HG03159 (cell line): Measurements from ENCODE around the gene LBHD2.

ENCODE experiments used
- ATAC-seq: cut with Tn5 transposase; IDR thresholded peaks from one replicate; pipeline ENCODE4 v1.9.1; 2021; ENCODE audit warnings: mild to moderate bottlenecking, moderate library complexity; ENCODE audit not compliant: unreplicated experiment

The LBHD2 gene

DNA sequence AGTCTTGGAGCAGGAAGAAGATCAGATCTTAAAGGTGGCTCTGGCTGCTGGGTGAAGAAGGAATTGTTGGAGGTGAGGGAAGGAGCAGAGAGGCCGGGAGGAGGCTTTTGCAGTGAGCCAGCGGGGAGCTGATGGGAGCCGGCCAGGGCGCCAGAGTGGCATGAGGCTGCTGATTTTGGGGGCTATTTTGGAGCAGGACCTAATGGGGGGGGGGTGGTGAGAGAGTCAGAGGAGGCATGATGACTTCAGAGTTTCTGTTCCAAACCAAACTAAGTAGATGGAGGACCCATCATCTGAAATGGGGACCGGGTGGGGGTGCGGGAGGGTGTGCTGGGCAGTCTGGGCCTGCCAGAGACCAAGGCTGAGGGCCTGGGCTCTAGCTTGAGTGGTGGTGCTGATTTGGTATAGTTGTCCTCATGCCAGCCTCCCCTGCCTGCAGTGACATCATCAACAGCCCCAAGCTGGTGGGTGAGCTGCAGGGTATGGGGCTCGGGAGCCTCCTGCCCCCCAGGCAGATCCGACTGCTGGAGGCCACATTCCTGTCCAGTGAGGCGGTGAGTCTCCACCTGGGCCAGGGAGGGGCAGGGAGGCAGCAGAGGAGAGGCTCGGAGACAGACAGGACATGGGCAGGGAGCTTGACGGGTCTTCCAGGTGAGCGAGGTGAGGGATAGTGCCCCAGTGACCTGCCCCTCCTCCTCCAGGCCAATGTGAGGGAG is 45.4 kb downstream of the LBHD2 start:
- ATAC-seq: no peak

DNA sequence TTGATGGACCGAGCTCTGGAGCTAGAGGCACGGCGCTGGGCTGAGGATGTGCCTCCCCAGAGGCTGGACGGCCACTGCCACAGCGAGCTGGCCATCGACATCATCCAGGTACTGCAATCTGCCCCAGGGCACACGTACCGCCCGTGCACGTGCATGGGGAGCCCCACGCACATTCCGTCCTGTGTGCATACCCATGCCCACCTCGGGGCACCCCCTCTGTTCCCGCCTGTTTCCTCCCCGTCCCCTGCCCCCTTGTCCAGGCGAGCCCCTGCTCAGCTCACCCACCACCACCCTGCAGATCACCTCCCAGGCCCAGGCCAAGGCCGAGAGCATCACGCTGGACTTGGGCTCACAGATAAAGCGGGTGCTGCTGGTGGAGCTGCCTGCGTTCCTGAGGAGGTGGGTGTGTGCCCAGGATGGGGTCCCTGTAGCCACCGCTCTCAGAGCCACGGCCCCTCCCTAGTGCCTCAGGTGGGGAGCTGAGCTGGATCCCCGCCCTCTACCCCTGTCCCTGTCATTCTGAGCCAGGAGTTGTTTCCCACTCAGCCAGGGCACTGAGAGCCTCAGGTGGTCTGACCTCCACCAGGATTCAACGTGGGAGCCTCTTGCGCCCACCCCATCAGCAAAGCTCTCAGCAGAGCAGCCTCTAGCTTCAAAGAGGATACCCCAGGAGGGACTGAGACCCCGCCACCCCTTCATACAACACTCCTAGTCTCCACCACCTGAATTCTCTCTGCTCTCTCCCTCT is 46.2 kb downstream of the LBHD2 start:
- ATAC-seq: no peak

DNA sequence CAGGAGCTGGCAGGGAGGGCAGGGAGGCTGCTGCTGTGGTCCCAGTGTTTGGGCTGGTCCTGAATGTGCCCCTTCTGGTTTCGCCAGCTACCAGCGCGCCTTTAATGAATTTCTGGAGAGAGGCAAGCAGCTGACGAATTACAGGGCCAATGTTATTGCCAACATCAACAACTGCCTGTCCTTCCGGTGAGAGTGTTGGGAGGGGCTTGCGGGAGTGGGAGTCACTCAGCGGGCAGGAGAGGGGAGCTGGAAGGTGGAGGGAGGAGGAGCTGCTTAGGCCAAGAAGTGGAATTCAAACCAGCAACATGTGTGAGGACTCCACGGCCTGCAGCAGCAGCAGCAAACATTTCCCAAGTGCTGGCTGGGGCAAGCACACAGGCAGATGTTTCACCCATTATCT is 47.0 kb downstream of the LBHD2 start:
- no peak for ATAC-seq

DNA sequence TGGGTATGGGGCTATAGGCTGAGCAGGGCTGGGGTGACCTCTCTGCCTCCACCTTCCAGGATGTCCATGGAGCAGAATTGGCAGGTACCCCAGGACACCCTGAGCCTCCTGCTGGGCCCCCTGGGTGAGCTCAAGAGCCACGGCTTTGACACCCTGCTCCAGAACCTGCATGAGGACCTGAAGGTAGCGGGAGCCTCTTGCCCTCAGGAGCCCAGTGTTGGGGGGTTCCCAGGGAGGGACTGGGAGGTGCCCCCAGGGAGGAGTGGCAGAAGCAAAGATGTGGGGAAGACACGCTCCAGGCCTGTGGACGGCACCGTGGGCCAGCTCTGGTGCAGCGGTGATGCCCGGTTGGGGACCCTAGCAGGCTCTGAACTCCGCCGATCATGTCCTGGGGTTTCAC is 47.6 kb downstream of the LBHD2 start:
- ATAC-seq: no peak

DNA sequence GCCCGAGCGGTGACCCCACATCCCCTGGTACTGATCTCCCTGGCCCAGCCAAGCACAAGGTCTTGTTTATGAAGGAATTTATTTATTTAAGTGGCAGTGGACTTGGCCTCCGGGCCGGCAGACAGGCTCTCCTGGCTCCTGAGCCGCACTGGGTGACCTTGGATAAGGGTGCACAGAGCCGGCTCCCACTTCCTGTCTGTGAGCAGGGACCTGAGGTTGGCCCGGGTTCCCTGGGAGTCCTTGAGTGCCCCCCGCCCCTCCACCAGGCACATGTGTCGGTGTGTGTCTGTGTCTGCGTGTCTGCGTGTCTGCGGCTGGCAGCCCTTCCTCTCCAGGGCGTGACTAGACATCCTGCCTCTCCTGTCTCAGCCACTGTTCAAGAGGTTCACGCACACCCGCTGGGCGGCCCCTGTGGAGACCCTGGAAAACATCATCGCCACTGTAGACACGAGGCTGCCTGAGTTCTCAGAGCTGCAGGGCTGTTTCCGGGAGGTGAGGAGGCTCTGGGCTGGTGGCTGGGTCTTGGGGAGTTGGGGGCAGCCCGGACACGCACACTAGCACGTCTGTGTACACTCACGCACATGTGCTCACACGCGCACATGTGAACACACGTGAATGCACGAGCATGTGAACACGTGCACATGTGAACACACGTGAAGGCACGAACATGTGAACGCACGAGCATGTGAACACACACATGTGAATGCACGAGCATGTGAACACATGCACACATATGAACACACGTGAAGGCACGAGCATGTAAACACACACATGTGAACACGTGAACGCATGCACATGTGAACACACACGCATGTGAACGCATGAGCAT is 48.6 kb downstream of the LBHD2 start:
- ATAC-seq: no peak

DNA sequence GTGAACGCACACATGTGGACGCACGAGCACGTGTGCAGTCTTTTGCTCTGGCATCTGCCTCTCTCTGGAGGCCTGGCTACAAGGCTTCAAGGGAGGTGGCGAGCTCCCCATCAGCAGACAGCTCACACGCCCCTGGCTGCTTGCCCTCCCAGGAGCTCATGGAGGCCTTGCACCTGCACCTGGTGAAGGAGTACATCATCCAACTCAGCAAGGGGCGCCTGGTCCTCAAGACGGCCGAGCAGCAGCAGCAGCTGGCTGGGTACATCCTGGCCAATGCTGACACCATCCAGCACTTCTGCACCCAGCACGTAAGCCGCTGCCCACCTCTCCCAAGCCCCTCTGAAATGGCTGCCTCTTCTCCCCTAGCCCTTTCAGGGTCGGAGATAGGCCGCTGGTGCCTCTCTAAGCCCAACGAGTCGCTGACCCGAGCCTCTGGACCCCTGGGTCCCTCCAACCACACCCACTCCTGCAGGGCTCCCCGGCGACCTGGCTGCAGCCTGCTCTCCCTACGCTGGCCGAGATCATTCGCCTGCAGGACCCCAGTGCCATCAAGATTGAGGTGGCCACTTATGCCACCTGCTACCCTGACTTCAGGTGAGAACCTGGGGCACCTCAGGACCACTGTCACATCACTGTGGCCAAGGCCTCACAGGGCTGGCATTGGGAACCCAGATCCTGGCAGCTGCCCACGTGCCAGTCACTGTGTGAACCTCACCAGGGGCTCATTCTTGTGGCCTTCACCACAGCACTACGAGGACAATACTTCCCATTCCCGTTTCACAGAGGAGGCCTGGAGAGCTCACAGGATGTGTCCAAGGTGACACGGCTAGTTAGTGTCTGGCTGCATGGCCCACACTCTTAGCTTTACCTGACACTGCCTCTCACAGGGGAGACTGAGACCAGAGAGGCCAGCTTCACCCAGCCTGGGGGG is 49.5 kb downstream of the LBHD2 start:
- ATAC-seq: no peak

DNA sequence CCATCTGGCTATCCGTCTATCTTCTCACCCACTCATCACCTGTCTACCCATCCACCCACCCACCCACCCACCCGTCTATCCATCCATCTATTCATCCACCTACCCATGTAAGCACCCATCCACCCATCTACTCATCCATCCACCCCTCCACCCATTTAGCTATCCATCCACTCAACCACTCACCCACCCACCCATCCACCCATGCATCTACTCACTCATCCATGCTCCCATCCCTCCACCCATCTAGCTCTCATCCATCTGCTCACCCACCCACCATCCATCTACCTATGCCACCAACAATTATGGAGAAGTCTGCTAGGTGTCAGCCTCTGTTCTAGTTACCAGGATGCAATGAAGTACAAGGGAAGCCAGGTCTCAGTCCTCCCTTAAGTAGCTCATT is 50.4 kb downstream of the LBHD2 start:
- no peak for ATAC-seq

DNA sequence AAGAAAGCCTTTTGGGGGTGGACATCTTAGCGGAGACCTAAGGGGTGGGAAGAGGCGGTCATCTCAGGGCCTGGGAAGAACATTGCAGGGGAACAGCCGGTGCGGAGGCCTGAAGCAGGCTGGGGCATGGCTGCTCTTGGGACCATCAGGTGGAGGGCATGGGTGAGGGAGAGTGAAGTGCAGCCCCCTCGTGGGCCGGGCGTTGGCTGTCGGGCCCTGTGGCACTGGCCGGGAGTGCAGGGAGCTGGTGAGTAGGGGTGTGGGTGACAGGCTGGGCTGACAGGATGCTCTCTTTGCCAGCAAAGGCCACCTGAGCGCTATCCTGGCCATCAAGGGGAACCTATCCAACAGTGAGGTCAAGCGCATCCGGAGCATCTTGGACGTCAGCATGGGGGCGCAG is 50.9 kb downstream of the LBHD2 start:
- ATAC-seq: no peak

DNA sequence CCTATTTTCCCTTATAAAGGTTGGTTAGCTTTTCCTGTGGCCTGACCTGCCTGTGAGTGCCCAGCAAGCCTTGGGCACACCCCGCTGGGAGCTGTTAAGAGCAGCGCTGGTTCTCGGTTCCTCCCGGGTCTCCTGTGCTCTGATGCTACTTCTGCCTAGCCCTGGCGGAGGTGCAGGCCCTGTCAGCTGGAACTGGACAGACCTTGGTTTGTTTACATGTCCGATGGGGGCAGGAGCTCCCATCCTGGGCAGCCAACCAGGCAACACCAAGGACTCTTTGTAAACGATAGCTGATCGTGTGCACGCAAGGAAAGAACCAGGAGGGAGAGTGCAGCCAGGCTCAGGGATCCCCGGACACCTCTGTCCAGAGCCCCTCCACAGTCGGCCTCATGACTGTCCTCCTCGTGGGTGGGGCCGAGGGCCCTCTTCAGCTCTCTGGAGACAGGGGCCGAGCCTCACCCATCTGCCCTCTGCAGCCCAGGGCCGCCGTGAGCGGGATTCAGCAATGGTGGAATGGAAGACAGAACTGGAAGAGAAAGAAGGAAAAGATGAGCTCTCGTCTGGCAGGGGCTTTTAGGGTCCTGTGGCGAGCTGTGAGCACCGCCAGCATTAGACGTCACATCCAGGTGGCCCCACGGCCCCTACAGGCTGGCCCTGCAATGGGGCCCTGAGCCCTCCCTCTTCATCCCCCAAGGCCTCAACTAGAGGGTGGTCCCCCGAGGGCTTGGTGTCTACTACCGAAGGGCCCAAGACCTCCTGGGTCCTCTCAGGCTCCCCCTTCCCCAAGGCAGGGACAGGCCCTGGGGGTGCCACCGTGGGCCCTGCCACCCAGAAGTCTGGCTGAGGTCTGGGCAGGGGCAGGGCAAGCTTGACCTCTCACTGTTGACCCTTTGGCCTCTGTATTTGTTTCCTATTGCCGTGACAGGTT is 51.6 kb downstream of the LBHD2 start:
- ATAC-seq: no peak

DNA sequence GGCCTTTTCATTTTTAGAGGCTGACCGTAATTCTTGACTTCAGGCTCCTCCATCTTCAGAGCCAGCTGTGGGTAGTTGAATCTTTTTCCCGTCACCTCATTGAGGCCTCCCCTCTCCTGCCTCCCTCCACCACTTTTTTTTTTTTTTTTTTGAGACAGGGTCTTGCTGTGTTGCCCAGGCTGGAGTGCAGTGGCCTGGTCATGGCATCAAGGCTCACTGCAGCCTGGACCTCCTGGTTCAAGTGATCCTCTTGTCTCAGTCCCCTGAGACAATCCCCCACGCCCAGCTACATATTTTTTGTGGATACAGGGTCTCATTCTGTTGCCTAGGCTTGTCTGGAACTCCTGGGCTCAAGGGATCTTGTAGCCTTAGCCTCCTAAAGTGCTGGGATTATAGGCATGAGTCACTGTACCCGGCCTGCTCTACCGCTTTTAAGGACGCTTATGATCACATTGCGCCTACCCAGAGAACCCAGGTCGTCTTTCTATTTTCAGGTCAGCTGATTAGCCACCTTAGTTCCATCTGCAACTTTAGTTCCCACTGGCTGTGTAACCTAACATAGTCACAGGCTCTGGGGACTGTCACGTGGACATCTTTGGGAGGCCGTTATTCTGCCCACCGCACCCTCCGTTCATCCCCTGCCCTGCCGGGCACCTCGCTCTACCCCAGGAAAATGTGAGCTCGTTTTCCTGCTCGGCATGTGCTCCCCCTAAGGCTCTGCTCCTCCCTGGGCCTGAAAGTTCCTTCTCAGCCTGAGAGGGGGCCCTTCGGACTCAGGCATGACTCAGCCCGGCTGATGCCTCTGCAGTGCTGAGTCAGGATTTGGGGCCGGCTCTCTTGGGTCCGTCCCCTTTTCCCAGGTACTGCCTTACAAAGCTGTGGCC is 52.6 kb downstream of the LBHD2 start:
- no peak for ATAC-seq

DNA sequence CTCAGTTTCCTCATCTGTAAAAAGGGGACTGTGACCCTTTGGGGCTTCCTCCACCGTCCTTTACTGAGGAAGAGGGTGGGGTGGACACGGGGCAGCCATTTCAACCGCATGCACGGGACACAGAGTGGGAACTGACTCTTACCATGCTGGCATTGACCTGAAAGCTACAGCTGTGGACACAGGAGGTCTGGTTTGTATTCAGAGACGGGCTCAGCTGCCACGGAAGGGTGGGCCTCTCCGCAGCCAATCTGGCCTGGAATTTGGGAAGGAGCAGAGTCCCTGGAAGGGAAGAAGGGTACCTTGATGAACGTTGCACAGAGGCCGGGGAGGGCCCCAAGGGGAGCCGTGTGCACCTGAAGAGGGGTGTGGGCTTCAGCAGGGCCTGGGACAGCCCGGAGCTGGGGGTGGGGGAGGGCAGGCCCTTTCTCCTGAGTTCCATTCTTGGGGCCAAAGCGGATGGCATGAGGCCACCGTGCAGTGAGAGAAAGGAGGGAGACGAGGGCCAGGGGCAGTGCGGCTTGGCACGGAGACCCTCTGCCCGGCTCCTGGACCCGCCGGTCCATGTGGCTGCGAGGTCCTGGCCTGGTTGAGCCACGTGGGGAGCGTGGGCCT is 53.8 kb downstream of the LBHD2 start:
- no peak for ATAC-seq

DNA sequence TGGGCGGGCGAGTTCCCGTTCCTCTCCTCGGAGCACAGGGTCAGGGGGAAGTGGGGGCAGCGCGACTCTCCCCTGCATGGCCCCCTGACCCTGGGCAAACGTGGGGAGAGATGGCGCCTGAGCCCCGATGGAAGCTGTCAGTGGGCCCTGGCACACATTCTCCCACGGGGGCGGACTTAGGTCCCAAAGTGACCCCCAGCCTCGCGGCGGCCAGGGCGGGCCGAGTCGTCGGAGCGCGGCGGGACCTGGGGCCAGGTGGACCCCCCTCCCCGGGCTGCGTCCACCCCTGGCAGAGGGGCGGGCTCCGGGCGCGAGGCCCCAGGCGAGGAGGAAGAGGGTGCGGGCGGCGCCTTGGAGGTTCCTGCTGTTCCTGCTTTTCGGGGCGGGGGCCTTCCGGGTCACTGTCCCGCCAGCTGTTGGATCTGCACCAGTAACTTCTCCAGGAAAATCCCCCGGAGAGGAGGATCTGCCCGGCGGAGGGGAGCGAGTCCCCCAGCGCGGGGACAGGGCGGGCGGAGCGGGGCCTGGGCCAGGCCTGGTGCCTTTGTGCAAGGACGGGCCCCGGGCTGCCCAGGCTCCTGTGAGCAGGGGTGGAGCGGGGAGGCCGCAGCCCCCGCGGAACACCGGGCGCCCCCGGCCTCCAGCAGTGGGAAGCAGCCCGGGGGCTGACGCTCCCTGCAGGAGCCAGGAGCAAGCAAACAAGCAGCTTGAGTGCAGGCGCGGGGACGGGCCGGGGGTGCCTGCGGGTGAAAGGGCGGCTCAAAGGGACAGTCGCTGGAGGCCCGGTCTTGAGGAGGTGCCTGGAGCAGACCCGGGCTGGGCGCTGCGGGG is 54.5 kb downstream of the LBHD2 start:
- ATAC-seq: no peak

DNA sequence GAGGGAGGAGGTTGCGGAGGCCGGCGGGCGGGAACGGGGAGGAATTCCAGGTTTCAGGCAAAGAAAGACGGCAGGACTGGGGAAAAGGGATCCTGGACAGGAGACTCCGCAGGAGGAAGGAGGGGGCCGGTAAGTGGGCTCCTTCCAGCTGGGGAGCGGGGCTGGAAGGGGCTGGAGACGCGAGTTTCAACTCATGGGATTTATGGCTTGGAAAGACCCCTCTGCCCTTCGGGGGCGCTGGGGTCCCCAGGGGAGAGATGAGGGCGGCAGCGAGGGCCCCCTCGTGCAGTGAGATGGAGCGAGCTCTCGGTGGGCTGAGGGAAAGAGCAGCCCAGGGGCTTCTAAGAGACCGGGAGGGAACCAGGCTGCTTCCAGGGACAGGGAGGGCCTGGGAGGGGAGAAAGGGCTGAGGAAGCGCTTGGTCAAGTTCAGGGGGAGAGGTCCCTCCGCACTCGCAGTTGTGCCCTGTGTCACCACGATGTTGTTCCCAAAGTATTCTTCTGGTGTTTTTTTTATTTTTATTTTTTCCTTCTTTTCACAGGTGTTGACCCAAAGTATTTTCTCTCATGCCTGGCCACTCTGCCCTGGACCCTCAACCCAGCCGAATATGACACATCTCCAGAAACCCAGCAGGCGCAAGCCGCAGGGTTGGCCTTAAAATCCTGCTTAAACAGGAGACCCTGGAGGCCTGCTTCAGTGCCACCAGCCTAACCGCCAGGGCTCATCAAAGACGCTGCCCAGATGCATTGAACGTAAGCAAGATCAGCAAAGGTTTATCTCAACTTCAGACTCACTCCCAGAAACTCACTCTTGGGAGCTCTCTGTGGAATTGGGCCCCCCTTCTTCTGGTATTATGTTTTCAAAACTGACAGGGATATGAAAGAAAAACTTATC is 55.4 kb downstream of the LBHD2 start:
- no peak for ATAC-seq
